ENCODE measurements around the gene SND1.
A peak's percentile ranks its signal among the peaks of the same experiment; 100 is the strongest.

SND1 gene

DNA sequence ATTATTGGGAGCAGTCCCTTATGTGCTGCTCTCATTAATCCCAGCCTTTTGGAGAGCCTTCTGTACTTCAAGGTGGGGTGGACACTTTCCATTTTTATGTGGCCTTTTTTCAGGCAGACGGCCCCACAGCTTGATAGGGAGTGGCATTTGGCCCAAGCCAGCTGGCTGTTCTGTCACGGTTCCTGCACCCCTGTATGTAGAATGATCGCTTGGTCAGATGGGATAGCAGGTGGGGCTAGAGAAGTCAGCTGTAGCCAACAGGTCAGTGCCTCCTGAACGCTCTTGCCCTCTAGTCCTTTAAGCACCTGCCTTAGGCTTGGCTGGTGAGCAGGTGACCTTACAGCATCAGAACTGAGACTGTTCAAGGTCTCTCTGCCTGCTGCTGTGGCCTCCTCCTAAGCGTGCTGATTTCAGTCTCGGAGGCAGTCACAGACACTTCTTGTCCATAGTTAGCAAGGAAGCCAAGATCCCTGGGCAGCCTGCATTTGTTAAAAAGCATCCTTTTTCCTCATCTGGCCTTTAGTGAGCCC lies 283.9 kb downstream of the SND1 start:
- H3K27me3 ChIP-seq (ENCODE audit: control insufficient read depth, insufficient read depth, low read length) = no peaks in the 10 kb centered on the region
- no peak overlapping the region for H3K4me3 ChIP-seq (ENCODE audit: low read length)
- peaks cover 14% of the 10 kb centered on the region for H3K4me1 ChIP-seq (ENCODE audit: control insufficient read depth, insufficient read depth, low read length)
- H3K9me3 ChIP-seq (replicated peaks; ENCODE audit: low read length) = no peaks in the 10 kb centered on the region
- H3K4me2 ChIP-seq (ENCODE audit: low read length) = no peak overlapping the region
- H3K36me3 ChIP-seq (ENCODE audit: insufficient read depth, low read length) = peaks cover 22% of the 10 kb centered on the region
- no peak overlapping the region for H3K9ac ChIP-seq (ENCODE audit: low read depth, low read length)

GRCh38 chr7:127937066-127937680 lies 285.2 kb downstream of the SND1 start:
- peaks cover 14% of the 10 kb centered on the region for H3K4me1 ChIP-seq (ENCODE audit: control insufficient read depth, insufficient read depth, low read length)
- peaks cover 12% of the 10 kb centered on the region for H3K36me3 ChIP-seq (ENCODE audit: insufficient read depth, low read length)
- no peak overlapping the region for H3K4me2 ChIP-seq (ENCODE audit: low read length)

GRCh38 chr7:127938588-127938987 lies 286.6 kb downstream of the SND1 start:
- no peaks in the 10 kb centered on the region for H3K9me3 ChIP-seq (replicated peaks; ENCODE audit: low read length)
- peak overlapping the region; percentile 33 for H3K4me3 ChIP-seq (ENCODE audit: low read length)
- H3K4me1 ChIP-seq (ENCODE audit: control insufficient read depth, insufficient read depth, low read length) = peaks cover 18% of the 10 kb centered on the region
- H3K4me2 ChIP-seq (ENCODE audit: low read length) = peak overlapping the region; percentile 70
- no peaks in the 10 kb centered on the region for H3K27me3 ChIP-seq (ENCODE audit: control insufficient read depth, insufficient read depth, low read length)
- peak overlapping the region; percentile 47 for H3K9ac ChIP-seq (ENCODE audit: low read depth, low read length)
- peaks cover 6% of the 10 kb centered on the region for H3K36me3 ChIP-seq (ENCODE audit: insufficient read depth, low read length)

More at GRCh38 chr7:127937066-127937680, 285.2 kb downstream of the SND1 start:
- no peaks in the 10 kb centered on the region for H3K27me3 ChIP-seq (ENCODE audit: control insufficient read depth, insufficient read depth, low read length)
- no peak overlapping the region for H3K4me3 ChIP-seq (ENCODE audit: low read length)
- H3K9me3 ChIP-seq (replicated peaks; ENCODE audit: low read length) = no peaks in the 10 kb centered on the region
- no peak overlapping the region for H3K9ac ChIP-seq (ENCODE audit: low read depth, low read length)

- no peak overlapping the region for H3K4me3 ChIP-seq (ENCODE audit: low read length)
- no peak overlapping the region for H3K9ac ChIP-seq (ENCODE audit: low read depth, low read length)
- peaks cover 29% of the 10 kb centered on the region for H3K4me1 ChIP-seq (ENCODE audit: control insufficient read depth, insufficient read depth, low read length)
- no peaks in the 10 kb centered on the region for H3K9me3 ChIP-seq (replicated peaks; ENCODE audit: low read length)
- H3K4me2 ChIP-seq (ENCODE audit: low read length) = no peak overlapping the region
- H3K36me3 ChIP-seq (ENCODE audit: insufficient read depth, low read length) = peaks cover 6% of the 10 kb centered on the region
- H3K27me3 ChIP-seq (ENCODE audit: control insufficient read depth, insufficient read depth, low read length) = no peaks in the 10 kb centered on the region
These were observed 288.6 kb downstream of the SND1 start for GRCh38 chr7:127940381-127941160.

GRCh38 chr7:127941476-127942210 lies 289.6 kb downstream of the SND1 start:
- Histone ChIP-seq H3K4me1 (ENCODE audit: control insufficient read depth, insufficient read depth, low read length) (peaks cover 38% of the 10 kb centered on the region), H3K9me3 (replicated peaks; ENCODE audit: low read length) (no peaks in the 10 kb centered on the region)

DNA sequence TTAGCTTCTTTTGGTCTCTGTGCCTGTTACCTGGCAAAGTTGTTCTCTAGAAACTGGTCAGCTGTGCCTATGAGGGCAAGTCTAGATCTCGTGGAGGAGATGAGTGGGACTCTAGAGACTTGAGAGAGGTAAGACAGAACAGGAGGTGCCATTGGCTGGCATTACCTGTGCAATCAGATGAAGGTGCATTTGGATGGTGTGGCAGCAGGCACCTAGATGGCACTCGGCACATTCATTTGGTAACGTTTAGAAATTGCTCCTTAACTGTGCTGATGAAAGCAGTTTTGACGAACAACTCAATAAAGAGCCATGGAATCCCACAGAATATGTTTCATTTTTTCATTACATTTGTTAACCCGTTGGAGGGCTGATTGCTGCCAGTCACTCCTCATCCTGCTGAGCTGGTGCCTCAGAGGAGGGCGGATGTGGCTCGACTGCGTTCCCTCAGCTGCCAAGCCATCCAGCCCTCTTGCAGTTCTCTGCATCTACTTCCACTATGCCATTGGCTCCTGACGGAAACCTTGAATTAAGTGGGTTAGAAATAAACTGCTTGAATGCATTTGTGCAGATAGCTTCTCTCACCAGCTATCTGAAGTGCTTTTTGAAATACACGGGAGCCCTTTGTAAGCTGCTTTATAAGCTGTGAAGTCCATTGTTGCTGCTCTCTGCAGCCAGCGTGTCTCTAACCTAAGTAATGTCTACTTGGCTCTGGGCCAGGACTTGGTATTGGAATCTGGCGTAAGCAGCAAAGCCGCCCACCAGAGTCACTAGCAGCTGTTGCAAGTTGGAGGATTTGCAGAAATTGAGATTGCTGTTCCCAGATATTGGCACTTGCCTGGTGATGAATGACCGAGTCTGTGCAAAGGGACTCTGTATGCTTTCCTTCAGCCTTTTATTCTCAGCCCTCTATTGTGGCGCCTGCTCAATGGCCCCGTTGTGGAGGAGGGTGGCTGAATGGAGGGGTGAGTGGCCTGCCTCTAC lies 291.8 kb downstream of the SND1 start:
- H3K4me2 ChIP-seq (ENCODE audit: low read length) = peak overlapping the region; percentile 67
- no peak overlapping the region for H3K4me3 ChIP-seq (ENCODE audit: low read length)
- no peak overlapping the region for H3K9ac ChIP-seq (ENCODE audit: low read depth, low read length)
- H3K9me3 ChIP-seq (replicated peaks; ENCODE audit: low read length) = no peaks in the 10 kb centered on the region
- no peaks in the 10 kb centered on the region for H3K27me3 ChIP-seq (ENCODE audit: control insufficient read depth, insufficient read depth, low read length)
- H3K4me1 ChIP-seq (ENCODE audit: control insufficient read depth, insufficient read depth, low read length) = peaks cover 39% of the 10 kb centered on the region
- H3K36me3 ChIP-seq (ENCODE audit: insufficient read depth, low read length) = peaks cover 11% of the 10 kb centered on the region

More at GRCh38 chr7:127941476-127942210, 289.6 kb downstream of the SND1 start:
- Histone ChIP-seq H3K4me2 (ENCODE audit: low read length) (no peak overlapping the region), H3K9ac (ENCODE audit: low read depth, low read length) (no peak overlapping the region), H3K36me3 (ENCODE audit: insufficient read depth, low read length) (peaks cover 7% of the 10 kb centered on the region), H3K27me3 (ENCODE audit: control insufficient read depth, insufficient read depth, low read length) (no peaks in the 10 kb centered on the region), H3K4me3 (ENCODE audit: low read length) (no peak overlapping the region)

GRCh38 chr7:127946111-127946510 lies 294.1 kb downstream of the SND1 start:
- Histone ChIP-seq H3K9me3 (replicated peaks; ENCODE audit: low read length) (no peaks in the 10 kb centered on the region), H3K27me3 (ENCODE audit: control insufficient read depth, insufficient read depth, low read length) (no peaks in the 10 kb centered on the region), H3K4me2 (ENCODE audit: low read length) (no peak overlapping the region), H3K9ac (ENCODE audit: low read depth, low read length) (no peak overlapping the region), H3K4me3 (ENCODE audit: low read length) (no peak overlapping the region), H3K4me1 (ENCODE audit: control insufficient read depth, insufficient read depth, low read length) (peaks cover 35% of the 10 kb centered on the region), H3K36me3 (ENCODE audit: insufficient read depth, low read length) (peaks cover 11% of the 10 kb centered on the region)

DNA sequence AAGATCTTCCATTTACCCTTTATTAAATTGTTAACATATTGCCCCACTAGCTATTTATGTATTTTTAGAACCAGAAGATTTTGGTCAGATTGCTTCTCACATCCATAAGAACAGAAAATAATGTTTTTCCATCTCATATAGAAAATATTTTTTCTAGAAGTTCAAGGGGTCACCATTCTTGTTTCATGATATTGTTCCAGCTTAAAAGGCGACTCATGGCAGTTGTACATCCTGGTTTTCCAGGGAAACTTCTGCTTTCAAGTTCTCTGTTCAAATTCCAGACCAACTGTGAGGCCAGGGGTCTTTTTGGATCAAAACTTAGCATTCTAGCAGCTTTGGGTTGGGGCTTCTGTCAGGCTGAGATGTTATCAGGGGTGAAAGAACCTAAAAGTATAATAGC lies 294.9 kb downstream of the SND1 start:
- H3K9me3 ChIP-seq (replicated peaks; ENCODE audit: low read length) = no peaks in the 10 kb centered on the region
- H3K4me1 ChIP-seq (ENCODE audit: control insufficient read depth, insufficient read depth, low read length) = peaks cover 35% of the 10 kb centered on the region
- peaks cover 11% of the 10 kb centered on the region for H3K36me3 ChIP-seq (ENCODE audit: insufficient read depth, low read length)
- H3K27me3 ChIP-seq (ENCODE audit: control insufficient read depth, insufficient read depth, low read length) = no peaks in the 10 kb centered on the region
- peak overlapping the region; percentile 35 for H3K4me2 ChIP-seq (ENCODE audit: low read length)
- H3K9ac ChIP-seq (ENCODE audit: low read depth, low read length) = no peak overlapping the region
- no peak overlapping the region for H3K4me3 ChIP-seq (ENCODE audit: low read length)

DNA sequence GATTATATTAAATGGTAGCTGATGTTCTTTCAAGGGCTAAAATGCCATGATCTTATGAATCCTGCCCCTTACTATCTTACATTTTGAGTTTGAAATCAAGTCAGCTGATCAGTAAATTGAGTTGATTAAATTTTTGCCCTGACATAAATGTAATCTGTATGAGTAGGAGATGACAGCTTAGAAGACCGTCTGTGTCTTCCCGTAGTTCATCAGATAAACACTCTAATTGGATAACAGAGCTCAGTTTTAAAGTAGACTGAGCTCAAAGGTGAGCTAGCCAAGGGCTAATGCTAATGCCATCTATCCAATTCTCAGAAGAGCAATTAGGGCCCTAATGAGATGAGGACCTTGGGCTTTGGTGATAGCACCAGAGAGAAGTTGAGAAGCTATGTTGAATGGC lies 296.3 kb downstream of the SND1 start:
- Histone ChIP-seq H3K4me2 (ENCODE audit: low read length) (no peak overlapping the region), H3K36me3 (ENCODE audit: insufficient read depth, low read length) (peaks cover 11% of the 10 kb centered on the region), H3K9me3 (replicated peaks; ENCODE audit: low read length) (no peaks in the 10 kb centered on the region), H3K4me1 (ENCODE audit: control insufficient read depth, insufficient read depth, low read length) (peaks cover 35% of the 10 kb centered on the region), H3K9ac (ENCODE audit: low read depth, low read length) (no peak overlapping the region), H3K27me3 (ENCODE audit: control insufficient read depth, insufficient read depth, low read length) (no peaks in the 10 kb centered on the region), H3K4me3 (ENCODE audit: low read length) (no peak overlapping the region)

GRCh38 chr7:127948930-127949329 lies 296.9 kb downstream of the SND1 start:
- H3K4me1 ChIP-seq (ENCODE audit: control insufficient read depth, insufficient read depth, low read length) = peaks cover 29% of the 10 kb centered on the region
- H3K9ac ChIP-seq (ENCODE audit: low read depth, low read length) = no peak overlapping the region
- H3K27me3 ChIP-seq (ENCODE audit: control insufficient read depth, insufficient read depth, low read length) = no peaks in the 10 kb centered on the region
- no peak overlapping the region for H3K4me2 ChIP-seq (ENCODE audit: low read length)
- no peaks in the 10 kb centered on the region for H3K9me3 ChIP-seq (replicated peaks; ENCODE audit: low read length)
- H3K36me3 ChIP-seq (ENCODE audit: insufficient read depth, low read length) = peaks cover 6% of the 10 kb centered on the region
- H3K4me3 ChIP-seq (ENCODE audit: low read length) = no peak overlapping the region
